H1 (cell line): ENCODE data around the gene RIPOR3. TPM values are rescaled to one million over a fixed set of nuclear protein-coding genes. Genes with fewer than 3 reads are reported as not detected.

ENCODE experiments used
- GTF2F1 ChIP-seq: IDR thresholded peaks from 2 replicates; pipeline ENCODE4 v1.6.1; 2012; ENCODE audit warnings: low read depth, low read length, improper control_type of control experiment, borderline replicate concordance
- SAP30 ChIP-seq: fragments of 300-600 bp; sonication (generic); IDR thresholded peaks from 2 replicates; pipeline ENCODE4 v1.7.1; 2012; ENCODE audit warnings: low read length, moderate library complexity, mild to moderate bottlenecking, inconsistent platforms; ENCODE audit not compliant: insufficient read depth, insufficient replicate concordance
- polyA plus RNA-seq, 7 experiments: library from polyadenylated mRNA; depleted of rRNA in 3 of 7; stranded (reverse) in 5 of 7; unstranded in 2 of 7; fragments of >200 nt in 5 of 7; fragments of 200-250 nt in 2 of 7; gene quantifications; 1 replicate in 5 of 7; 2 replicates in 1 of 7; 4 replicates in 1 of 7; pipeline versions ENCODE4 v1.2.1 to v1.2.3, GENCODE V29; 2011 to 2013; ENCODE audit warnings: missing spikeins in 2 of 7, mixed read lengths in 2 of 7
- total RNA-seq: library from RNA; stranded (reverse); fragmentation: NEBNext Ultra II Directional; extraction: Animal tissue kit (Norgen Biotek cat#: 25700); gene quantifications from 2 replicates; pipeline ENCODE4 v1.2.1, GENCODE V29; 2021

Gene RIPOR3
- total and polyA plus RNA-seq, 2 of the 8 experiments (the other 6 are each of a cell fraction or from before 2014, with no cell fraction given): 3.6 to 4.5 TPM

DNA sequence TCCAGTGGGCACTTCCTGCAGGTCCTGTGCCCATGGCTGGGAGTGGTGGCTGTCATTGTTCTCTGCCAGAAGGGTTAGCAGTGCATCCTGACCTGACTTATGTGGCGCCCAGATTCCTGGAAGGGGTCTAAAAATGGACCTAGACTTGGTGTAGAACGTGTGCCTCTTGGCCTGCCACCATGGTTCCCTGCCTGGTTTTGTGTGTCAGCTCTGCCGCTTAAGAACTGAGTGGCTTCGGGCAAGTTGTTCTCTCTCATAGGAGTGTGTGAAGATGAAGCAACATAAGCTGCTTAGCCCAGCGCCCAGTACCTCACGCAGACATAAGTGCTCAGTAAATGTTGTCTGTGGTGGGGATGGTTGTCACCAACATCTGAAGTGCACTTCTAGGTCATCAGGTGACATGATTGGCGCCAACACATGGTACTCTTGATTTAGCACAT is 129.1 kb downstream of the RIPOR3 start (continued):
- TF ChIP-seq SAP30 (no peak), GTF2F1 (no peak)
